Breast epithelium (tissue), 3 donors: ENCODE results near the gene LY86.

ENCODE experiments used
- POLR2AphosphoS5 ChIP-seq, 3 donors: sonication (generic); formaldehyde crosslinking; IDR thresholded peaks; one replicate each; pipeline ENCODE4 v1.6.1; 2017; ENCODE audit warnings: antibody characterized with exemption in 3 of 3
- TF ChIP-seq, protein P1 (sequence below), 3 donors: fragments of 450-650 bp; IDR thresholded peaks; one replicate each; pipeline ENCODE4 v1.5.1; 2016 to 2017; ENCODE audit warnings: antibody characterized with exemption in 3 of 3, mild to moderate bottlenecking in 3 of 3, moderate library complexity in 3 of 3

- TF ChIP-seq, protein P1, sequence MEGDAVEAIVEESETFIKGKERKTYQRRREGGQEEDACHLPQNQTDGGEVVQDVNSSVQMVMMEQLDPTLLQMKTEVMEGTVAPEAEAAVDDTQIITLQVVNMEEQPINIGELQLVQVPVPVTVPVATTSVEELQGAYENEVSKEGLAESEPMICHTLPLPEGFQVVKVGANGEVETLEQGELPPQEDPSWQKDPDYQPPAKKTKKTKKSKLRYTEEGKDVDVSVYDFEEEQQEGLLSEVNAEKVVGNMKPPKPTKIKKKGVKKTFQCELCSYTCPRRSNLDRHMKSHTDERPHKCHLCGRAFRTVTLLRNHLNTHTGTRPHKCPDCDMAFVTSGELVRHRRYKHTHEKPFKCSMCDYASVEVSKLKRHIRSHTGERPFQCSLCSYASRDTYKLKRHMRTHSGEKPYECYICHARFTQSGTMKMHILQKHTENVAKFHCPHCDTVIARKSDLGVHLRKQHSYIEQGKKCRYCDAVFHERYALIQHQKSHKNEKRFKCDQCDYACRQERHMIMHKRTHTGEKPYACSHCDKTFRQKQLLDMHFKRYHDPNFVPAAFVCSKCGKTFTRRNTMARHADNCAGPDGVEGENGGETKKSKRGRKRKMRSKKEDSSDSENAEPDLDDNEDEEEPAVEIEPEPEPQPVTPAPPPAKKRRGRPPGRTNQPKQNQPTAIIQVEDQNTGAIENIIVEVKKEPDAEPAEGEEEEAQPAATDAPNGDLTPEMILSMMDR (IDR thresholded peaks at IDR 0.05) = no peak
- TF ChIP-seq POLR2AphosphoS5 (IDR thresholded peaks at IDR 0.05) = no peak
Measured at GRCh38 chr6:6588064-6588923, at the start of gene LY86.
